PC-3 (cell line): ENCODE data around the gene CASP2.

Source experiments
- CTCF ChIP-seq: fragments of 300-600 bp; sonication (generic); conservative IDR thresholded peaks from 2 replicates; pipeline ENCODE4 v1.5.1; 2017; ENCODE audit warnings: antibody characterized with exemption, low read depth, mild to moderate bottlenecking, low read length
- EZH2phosphoT487 ChIP-seq: fragments of 300-600 bp; sonication (generic); IDR thresholded peaks from 2 replicates; pipeline ENCODE4 v1.6.1; 2018; ENCODE audit warnings: mild to moderate bottlenecking, antibody characterized with exemption, low read length, borderline replicate concordance

GRCh38 chr7:143316492-143316891 is 28.3 kb downstream of the CASP2 start:
- TF ChIP-seq CTCF, result no peak
- TF ChIP-seq EZH2phosphoT487, result no peak
